DMS53 (cell line): ENCODE results near the gene TTLL11.
"Not testable (repeated sequence)": the region's sequence is repeated elsewhere in the genome, so short reads cannot be mapped to it uniquely, and the experiment has no call there.

Experiments used
- DNase-seq: peaks from one replicate; lab custom pipeline; 2025; lab: John Stamatoyannopoulos, UW

TTLL11 gene

GRCh38 chr9:122125509-122126330 is 32.6 kb upstream of the TTLL11 start:
- peak; percentile 72 for DNase-seq

- DNase-seq: peak; percentile 87
Observed at GRCh38 chr9:122125158-122125508, 32.0 kb upstream of the TTLL11 start.

GRCh38 chr9:122124528-122124927 is 31.4 kb upstream of the TTLL11 start:
- no peak for DNase-seq

- no peak for DNase-seq
Observed at GRCh38 chr9:122124048-122124447, 30.9 kb upstream of the TTLL11 start.

- DNase-seq: peak; percentile 81
Observed at GRCh38 chr9:122122903-122123632, 30.0 kb upstream of the TTLL11 start.

- DNase-seq: peak; percentile 42
Observed at GRCh38 chr9:122122468-122122867, 29.4 kb upstream of the TTLL11 start.

GRCh38 chr9:122121931-122122330 is 28.8 kb upstream of the TTLL11 start:
- DNase-seq: no peak

- DNase-seq: no peak
Observed at GRCh38 chr9:122121391-122121790, 28.3 kb upstream of the TTLL11 start.

- no peak for DNase-seq
Observed at GRCh38 chr9:122120316-122121071, 27.4 kb upstream of the TTLL11 start.

- DNase-seq: no peak
Observed at GRCh38 chr9:122119721-122120120, 26.6 kb upstream of the TTLL11 start.

GRCh38 chr9:122119166-122119521 is 26.0 kb upstream of the TTLL11 start:
- DNase-seq: no peak

GRCh38 chr9:122118343-122119165 is 25.4 kb upstream of the TTLL11 start:
- DNase-seq: no peak

- DNase-seq: not testable (repeated sequence)
Observed at GRCh38 chr9:122117241-122117640, 24.1 kb upstream of the TTLL11 start.

GRCh38 chr9:122116448-122117173 is 23.5 kb upstream of the TTLL11 start:
- DNase-seq: no peak

- DNase-seq: peak; percentile 34
Observed at GRCh38 chr9:122116040-122116439, 22.9 kb upstream of the TTLL11 start.

- no peak for DNase-seq
Observed at GRCh38 chr9:122115176-122116035, 22.3 kb upstream of the TTLL11 start.

GRCh38 chr9:122113574-122113973 is 20.5 kb upstream of the TTLL11 start:
- no peak for DNase-seq

- DNase-seq: no peak
Observed at GRCh38 chr9:122112238-122112637, 19.1 kb upstream of the TTLL11 start.

GRCh38 chr9:122111413-122112085 is 18.4 kb upstream of the TTLL11 start:
- DNase-seq: no peak
